ENCODE data around the gene LENG9.

DNA sequence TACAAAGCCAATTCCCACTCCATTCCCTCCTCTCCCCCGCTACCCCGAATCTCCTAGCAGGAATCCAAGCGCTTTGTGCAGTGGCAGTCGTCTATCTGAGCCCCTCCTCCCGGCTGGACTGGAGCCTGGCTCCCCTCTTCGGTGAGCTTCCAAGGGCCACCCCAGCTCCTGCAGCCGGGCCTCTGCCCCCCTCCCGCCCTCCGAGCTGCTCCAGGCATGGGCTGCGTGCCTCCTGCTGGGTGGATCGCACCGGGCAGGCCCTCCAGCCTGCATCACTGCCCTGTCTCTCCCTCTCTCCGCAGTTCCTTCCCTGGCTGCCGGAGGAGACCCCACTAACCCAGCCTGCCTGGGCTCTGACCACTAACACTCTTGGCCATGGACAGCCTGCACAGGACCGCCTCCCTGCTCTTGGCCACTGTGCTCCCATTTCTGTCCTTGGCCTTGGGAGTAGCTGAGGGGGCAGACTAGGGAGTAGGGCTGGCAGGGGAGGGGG is 27.5 kb downstream of the LENG9 start:
- TF ChIP-seq, protein P1, sequence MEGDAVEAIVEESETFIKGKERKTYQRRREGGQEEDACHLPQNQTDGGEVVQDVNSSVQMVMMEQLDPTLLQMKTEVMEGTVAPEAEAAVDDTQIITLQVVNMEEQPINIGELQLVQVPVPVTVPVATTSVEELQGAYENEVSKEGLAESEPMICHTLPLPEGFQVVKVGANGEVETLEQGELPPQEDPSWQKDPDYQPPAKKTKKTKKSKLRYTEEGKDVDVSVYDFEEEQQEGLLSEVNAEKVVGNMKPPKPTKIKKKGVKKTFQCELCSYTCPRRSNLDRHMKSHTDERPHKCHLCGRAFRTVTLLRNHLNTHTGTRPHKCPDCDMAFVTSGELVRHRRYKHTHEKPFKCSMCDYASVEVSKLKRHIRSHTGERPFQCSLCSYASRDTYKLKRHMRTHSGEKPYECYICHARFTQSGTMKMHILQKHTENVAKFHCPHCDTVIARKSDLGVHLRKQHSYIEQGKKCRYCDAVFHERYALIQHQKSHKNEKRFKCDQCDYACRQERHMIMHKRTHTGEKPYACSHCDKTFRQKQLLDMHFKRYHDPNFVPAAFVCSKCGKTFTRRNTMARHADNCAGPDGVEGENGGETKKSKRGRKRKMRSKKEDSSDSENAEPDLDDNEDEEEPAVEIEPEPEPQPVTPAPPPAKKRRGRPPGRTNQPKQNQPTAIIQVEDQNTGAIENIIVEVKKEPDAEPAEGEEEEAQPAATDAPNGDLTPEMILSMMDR (IDR thresholded peaks at IDR 0.05), result no peak
- no peak for TF ChIP-seq POLR2A (IDR thresholded peaks at IDR 0.05)

All from gastroesophageal sphincter (tissue), 3 donors.